Fibroblast of lung (primary cell): ENCODE data around the gene RNF212. TPM values are rescaled to one million over a fixed set of nuclear protein-coding genes. Genes with fewer than 3 reads are reported as not detected.

Experiments used
- DNase-seq, 2 donors: peaks; one replicate each; pipeline versions ENCODE4 v3.0.0 to v3.0.0-alpha.2; 2010; ENCODE audit warnings: low read depth in 2 of 2
- H2AFZ ChIP-seq: 2 replicates; pipeline ENCODE4 v1.5.1; 2012; ENCODE audit warnings: low read length, control low read depth, inconsistent platforms
- H3K27ac ChIP-seq: 2 replicates; pipeline ENCODE4 v1.5.1; 2011; ENCODE audit warnings: low read length, control low read depth; ENCODE audit not compliant: insufficient read depth
- H3K27me3 ChIP-seq: 2 replicates; pipeline ENCODE4 v1.5.1; 2011; ENCODE audit warnings: mild to moderate bottlenecking, low read length; ENCODE audit not compliant: control insufficient read depth, insufficient read depth
- H3K36me3 ChIP-seq: 2 replicates; pipeline ENCODE4 v1.5.1; 2011; ENCODE audit warnings: low read length; ENCODE audit not compliant: control insufficient read depth, insufficient read depth
- H3K4me1 ChIP-seq: 2 replicates; pipeline ENCODE4 v1.5.1; 2011; ENCODE audit warnings: low read length; ENCODE audit not compliant: control insufficient read depth, insufficient read depth; ENCODE audit errors: extremely low read depth
- H3K4me2 ChIP-seq: 2 replicates; pipeline ENCODE4 v1.5.1; 2011; ENCODE audit warnings: low read length, control low read depth; ENCODE audit not compliant: insufficient read depth; ENCODE audit errors: extremely low read depth
- H3K4me3 ChIP-seq, 4 experiments: fragments of 200-600 bp in 1 of 4; sonication (generic) in 1 of 4; replicated peaks in 1 of 4; 2 replicates each; pipeline ENCODE4 v1.5.1; 2011 to 2016; ENCODE audit warnings: low read length in 4 of 4, low read depth in 3 of 4, mild to moderate bottlenecking in 3 of 4, control low read depth in 2 of 4, inconsistent platforms in 1 of 4, mixed read lengths in 1 of 4; ENCODE audit not compliant: insufficient read depth in 1 of 4; ENCODE audit errors: control extremely low read depth in 1 of 4
- H3K79me2 ChIP-seq: 2 replicates; pipeline ENCODE4 v1.5.1; 2012; ENCODE audit warnings: mild to moderate bottlenecking, low read length, inconsistent platforms; ENCODE audit not compliant: control insufficient read depth, insufficient read depth
- H3K9ac ChIP-seq: 2 replicates; pipeline ENCODE4 v1.5.1; 2011; ENCODE audit warnings: mild to moderate bottlenecking, low read length, control low read depth; ENCODE audit not compliant: insufficient read depth
- H3K9me3 ChIP-seq: 2 replicates; pipeline ENCODE4 v1.5.1; 2012; ENCODE audit warnings: low read depth, low read length; ENCODE audit not compliant: control insufficient read depth, insufficient read depth
- H4K20me1 ChIP-seq: 2 replicates; pipeline ENCODE4 v1.5.1; 2011; ENCODE audit warnings: low read length; ENCODE audit not compliant: control insufficient read depth, insufficient read depth; ENCODE audit errors: extremely low read depth
- CTCF ChIP-seq, 2 donors: IDR thresholded peaks in 1 of 2; conservative IDR thresholded peaks in 1 of 2; 1 replicate in 1 of 2; 2 replicates in 1 of 2; pipeline ENCODE4 v1.5.1; 2011 to 2012; ENCODE audit warnings: low read length in 2 of 2, control low read depth in 1 of 2, inconsistent platforms in 1 of 2, low read depth in 1 of 2, mild to moderate bottlenecking in 1 of 2
- EZH2 ChIP-seq: IDR thresholded peaks from 2 replicates; pipeline ENCODE4 v1.5.1; 2012; ENCODE audit warnings: low read length, control low read depth, mild to moderate bottlenecking; ENCODE audit errors: missing control alignments
- polyA plus RNA-seq, 2 donors: library from polyadenylated mRNA; depleted of rRNA in 1 of 2; stranded (reverse) in 1 of 2; unstranded in 1 of 2; fragments of >200 nt; gene quantifications; 2 replicates each; pipeline ENCODE4 v1.2.1, GENCODE V29; 2011 to 2012; ENCODE audit warnings: missing spikeins in 1 of 2
- total RNA-seq: library from RNA; depleted of rRNA; stranded (reverse); fragments of >200 nt; gene quantifications from 2 replicates; pipeline ENCODE4 v1.2.1, GENCODE V29; 2014

Gene RNF212
- total and polyA plus RNA-seq, 2 donors (not counting 1 experiment from before 2014, with no cell fraction given) = 0.66 to 1.6 TPM

DNA sequence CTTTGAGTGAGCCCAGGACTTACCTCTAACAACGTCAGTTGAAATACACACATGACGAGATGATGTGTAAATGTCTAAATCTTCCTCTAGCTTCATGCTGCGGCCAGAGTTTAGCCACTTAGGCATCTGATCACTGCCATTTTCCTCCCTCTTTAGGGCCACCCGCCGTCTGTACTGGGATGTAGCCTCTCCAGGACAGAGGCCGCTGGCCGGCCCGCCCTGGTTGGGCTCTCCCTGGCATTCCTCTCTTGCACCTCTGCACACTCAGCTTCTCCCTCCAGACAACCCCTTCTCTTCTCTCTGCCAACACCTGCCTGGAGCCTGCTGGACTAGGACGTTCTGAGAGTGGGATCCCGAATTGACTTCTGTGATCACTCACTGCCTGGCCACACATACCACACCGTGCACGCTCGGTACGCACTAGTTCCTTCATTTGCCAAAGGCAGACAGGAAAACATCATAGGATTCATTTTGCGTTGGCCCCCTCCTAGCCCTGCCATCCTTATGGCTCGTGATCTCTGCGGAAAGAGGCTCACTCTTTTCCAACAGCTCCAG, 33.6 kb downstream of the RNF212 start:
- Histone ChIP-seq H3K4me1 (no peaks in the 10 kb centered on the region), H3K27me3 (peaks cover 2% of the 10 kb centered on the region)
- DNase-seq = no peak

GRCh38 chr4:1078490-1078889, 34.9 kb downstream of the RNF212 start:
- Histone ChIP-seq H2AFZ (no peak overlapping the region), H3K79me2 (no peaks in the 10 kb centered on the region), H3K4me3 (no peak overlapping the region), H3K27me3 (peaks cover 10% of the 10 kb centered on the region), H3K9me3 (no peaks in the 10 kb centered on the region), H4K20me1 (no peaks in the 10 kb centered on the region), H3K4me1 (no peaks in the 10 kb centered on the region), H3K9ac (no peak overlapping the region), H3K27ac (no peak overlapping the region), H3K36me3 (no peaks in the 10 kb centered on the region), H3K4me2 (no peak overlapping the region)
- DNase-seq = no peak
- TF ChIP-seq CTCF (conservative IDR thresholded peaks at IDR 0.05 in 1 of 2, IDR thresholded peaks at IDR 0.05 in 1 of 2; ENCODE audit: low read depth in 1 of 2, low read length in 2 of 2) = no peak
- TF ChIP-seq EZH2 = no peak

More for the DNA sequence above, 33.6 kb downstream of the RNF212 start:
- Histone ChIP-seq H3K27ac (no peak overlapping the region), H3K4me2 (no peak overlapping the region), H3K79me2 (no peaks in the 10 kb centered on the region), H3K4me3 (no peak overlapping the region), H4K20me1 (no peaks in the 10 kb centered on the region), H3K36me3 (no peaks in the 10 kb centered on the region), H2AFZ (no peak overlapping the region), H3K9me3 (no peaks in the 10 kb centered on the region), H3K9ac (no peak overlapping the region)
- TF ChIP-seq CTCF (conservative IDR thresholded peaks at IDR 0.05 in 1 of 2, IDR thresholded peaks at IDR 0.05 in 1 of 2; ENCODE audit: low read depth in 1 of 2, low read length in 2 of 2) = no peak
- no peak for TF ChIP-seq EZH2

GRCh38 chr4:1077711-1078477, 35.5 kb downstream of the RNF212 start:
- Histone ChIP-seq H3K36me3 (no peaks in the 10 kb centered on the region), H3K79me2 (no peaks in the 10 kb centered on the region), H4K20me1 (no peaks in the 10 kb centered on the region), H3K9me3 (no peaks in the 10 kb centered on the region), H3K27me3 (peaks cover 15% of the 10 kb centered on the region), H3K4me1 (no peaks in the 10 kb centered on the region), H3K4me2 (no peak overlapping the region), H3K27ac (no peak overlapping the region), H3K9ac (no peak overlapping the region), H2AFZ (no peak overlapping the region), H3K4me3 (no peak overlapping the region)
- no peak for DNase-seq
- TF ChIP-seq CTCF (conservative IDR thresholded peaks at IDR 0.05 in 1 of 2, IDR thresholded peaks at IDR 0.05 in 1 of 2; ENCODE audit: low read depth in 1 of 2, low read length in 2 of 2) (no peak), EZH2 (no peak)
